NOMO-1 treated with DMSO at 0.1 percent for 48 hours (cell line): Measurements from ENCODE around the gene ALKBH5.

Source experiments
- DNase-seq: peaks from one replicate; lab custom pipeline; 2025; ENCODE audit not compliant: unreplicated experiment; lab: John Stamatoyannopoulos, UW

The ALKBH5 gene

GRCh38 chr17:18217412-18218015 lies 33.9 kb downstream of the ALKBH5 start:
- peak; percentile 48 for DNase-seq

- DNase-seq: no peak
These were observed 35.3 kb downstream of the ALKBH5 start for GRCh38 chr17:18218756-18219415.

GRCh38 chr17:18224053-18224386 lies 40.4 kb downstream of the ALKBH5 start:
- no peak for DNase-seq

- no peak for DNase-seq
These were observed 40.9 kb downstream of the ALKBH5 start for GRCh38 chr17:18224387-18225120.

GRCh38 chr17:18225121-18225641 lies 41.6 kb downstream of the ALKBH5 start, which contains the start of gene LLGL1:
TSS of gene LLGL1 (plus strand) at chr17:18225635. CDS start at chr17:18225683, 48 bp downstream.
- peak; percentile 91 for DNase-seq

GRCh38 chr17:18225642-18226283 lies 42.1 kb downstream of the ALKBH5 start:
- DNase-seq: no peak

- DNase-seq: no peak
These were observed 42.8 kb downstream of the ALKBH5 start for GRCh38 chr17:18226284-18226945.

DNA sequence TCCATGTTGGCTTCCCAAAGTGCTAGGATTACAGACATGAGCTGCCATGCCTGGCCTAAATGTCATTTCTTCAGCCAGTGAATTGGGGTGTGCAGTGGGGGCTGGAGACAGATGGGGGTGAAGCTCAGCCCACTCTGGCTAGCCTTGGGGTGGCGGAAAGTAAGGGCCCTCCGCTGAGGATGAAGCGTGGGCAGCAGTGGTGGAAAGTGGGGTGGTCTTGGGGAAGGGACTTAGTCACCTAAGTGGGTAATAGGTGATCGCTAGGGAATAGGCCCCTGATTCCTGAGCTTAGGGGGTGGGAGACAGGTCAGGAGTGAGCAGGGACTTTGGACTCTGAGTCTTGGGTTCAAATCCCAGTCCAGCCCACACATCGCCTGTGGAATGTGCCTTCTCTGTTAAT lies 44.0 kb downstream of the ALKBH5 start:
- DNase-seq: no peak

DNA sequence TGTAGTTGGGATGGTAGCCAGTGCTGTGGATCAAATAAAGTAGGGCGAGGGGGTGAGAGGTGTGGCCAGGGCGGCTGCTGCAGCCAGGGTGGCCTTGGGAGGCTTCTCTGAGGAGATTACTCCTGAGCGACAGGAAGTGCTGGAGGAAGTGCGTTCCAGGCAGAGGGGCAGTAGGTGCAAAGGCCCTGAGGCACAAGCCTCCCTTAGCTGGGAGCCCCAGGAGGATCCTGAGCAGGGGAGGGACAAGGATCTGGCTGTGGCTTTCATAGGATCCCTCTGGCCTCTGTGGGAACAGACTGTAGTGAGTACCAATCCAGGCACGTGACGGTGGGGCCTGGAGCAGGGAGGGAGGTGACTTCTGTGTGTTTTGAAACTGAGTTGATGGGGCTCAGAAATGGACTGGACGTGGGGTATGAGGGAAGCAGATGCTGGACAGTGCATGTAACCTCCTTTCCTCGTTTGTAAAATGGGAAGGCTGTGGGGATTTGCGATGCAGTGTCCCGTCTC lies 44.6 kb downstream of the ALKBH5 start:
- no peak for DNase-seq

- no peak for DNase-seq
These were observed 45.6 kb downstream of the ALKBH5 start for GRCh38 chr17:18229254-18229653.

GRCh38 chr17:18229771-18230170 lies 46.1 kb downstream of the ALKBH5 start:
- no peak for DNase-seq

DNA sequence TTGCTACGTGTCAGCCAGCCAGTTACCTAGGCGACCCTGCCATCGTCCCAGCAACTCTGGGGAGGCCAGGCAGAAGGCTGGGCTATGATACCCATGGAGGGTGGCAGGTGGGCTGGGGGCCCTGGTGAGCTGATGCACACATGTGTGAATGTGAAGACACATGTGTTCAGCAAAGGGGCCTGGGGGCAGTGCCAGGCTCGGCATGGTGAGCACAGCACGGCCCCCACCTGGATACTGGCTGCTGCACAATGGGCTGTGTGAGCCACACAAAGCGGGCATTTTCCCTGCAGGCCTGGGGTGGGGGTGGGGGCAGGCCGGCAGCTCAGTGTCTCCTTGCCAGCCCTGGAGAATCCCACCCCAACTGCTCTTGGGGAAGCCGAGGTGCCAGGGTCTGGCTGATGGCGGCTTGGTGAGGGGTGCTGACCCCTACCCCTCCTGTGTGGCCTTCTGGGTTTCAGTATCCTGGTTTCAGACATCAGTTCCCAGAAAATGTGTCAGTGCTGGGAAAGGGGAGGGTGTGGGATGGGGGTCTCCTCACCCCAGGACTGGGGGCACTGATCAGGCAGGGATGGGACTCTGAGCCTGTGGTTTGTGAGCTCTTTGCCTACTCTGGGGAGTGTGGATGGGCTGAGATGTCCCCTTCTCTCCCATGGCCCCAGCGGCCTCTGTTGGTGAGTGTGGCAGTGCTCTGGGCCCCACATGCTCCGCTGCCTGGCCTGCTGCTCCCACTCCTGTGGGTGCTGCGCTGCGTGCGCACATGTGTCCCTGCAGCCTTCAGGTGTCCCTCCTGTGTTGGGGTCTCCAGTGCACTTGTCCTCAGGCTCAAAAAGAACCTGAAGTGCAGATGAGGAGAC lies 46.9 kb downstream of the ALKBH5 start:
- no peak for DNase-seq

DNA sequence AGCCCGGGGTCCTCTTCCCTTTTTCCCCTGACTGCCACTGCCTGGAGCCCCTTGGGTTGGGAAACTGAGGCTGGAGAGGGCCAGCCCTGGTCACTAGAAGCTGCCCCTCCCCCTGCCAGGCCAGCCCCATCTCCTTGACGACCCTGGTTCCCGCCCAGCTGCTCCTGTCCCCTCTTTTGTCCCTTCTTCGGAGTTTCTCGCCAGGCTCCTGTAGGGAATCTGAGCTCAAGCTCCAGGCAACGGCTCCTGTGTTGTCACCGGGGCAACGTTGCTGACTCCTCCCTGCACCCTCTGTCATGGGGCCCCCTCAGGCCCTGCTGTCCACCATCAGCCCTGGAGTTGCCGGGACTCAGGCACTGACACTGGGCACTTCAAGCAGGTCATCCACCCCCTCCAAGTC lies 47.5 kb downstream of the ALKBH5 start:
- DNase-seq: no peak

DNA sequence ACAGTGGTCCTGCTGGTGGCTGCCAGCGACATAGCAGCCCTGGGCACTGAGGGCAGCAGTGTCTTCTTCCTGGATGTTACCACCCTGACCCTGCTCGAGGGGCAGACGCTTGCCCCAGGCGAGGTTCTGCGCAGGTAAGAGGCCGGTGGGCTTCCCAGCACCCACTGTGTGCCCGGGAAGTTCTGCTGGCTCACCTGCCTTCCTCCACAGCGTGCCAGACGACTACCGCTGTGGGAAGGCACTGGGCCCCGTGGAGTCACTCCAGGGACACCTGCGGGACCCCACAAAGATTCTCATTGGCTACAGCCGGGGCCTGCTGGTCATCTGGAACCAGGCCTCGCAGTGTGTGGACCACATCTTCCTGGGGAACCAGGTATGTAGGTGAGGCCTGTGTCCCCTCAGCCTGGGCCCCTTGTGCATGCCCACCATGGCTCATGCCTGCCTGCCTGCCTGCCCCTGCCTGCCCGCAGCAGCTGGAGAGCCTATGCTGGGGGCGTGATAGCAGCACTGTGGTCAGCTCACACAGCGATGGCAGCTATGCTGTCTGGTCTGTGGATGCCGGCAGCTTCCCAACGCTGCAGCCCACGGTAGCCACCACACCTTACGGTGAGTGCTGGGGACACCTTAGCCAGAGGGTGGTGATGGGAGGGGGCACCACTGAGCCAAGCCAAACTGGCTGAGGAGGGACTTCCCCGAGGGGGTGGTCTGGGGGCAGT lies 50.3 kb downstream of the ALKBH5 start:
- DNase-seq: no peak

DNA sequence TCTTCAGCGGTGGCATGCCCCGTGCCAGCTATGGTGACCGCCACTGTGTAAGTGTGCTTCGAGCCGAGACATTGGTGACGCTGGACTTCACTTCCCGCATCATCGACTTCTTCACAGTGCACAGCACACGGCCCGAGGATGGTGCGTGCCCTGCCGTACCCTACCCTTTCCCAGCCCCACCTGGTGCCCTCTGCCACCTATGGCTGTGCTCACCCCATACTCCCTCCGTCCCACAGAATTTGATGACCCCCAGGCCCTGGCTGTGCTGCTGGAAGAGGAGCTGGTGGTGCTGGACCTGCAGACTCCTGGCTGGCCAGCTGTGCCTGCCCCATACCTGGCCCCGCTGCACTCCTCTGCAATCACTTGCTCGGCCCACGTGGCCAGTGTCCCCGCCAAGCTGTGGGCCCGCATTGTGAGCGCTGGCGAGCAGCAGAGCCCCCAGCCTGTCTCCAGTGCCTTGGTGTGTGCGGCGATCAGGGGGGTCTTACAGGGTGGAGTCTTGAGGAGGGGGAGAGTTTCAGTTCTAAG lies 51.3 kb downstream of the ALKBH5 start:
- no peak for DNase-seq

GRCh38 chr17:18235743-18236256 lies 52.2 kb downstream of the ALKBH5 start:
- DNase-seq: no peak

GRCh38 chr17:18236494-18236893 lies 52.9 kb downstream of the ALKBH5 start:
- DNase-seq: no peak

DNA sequence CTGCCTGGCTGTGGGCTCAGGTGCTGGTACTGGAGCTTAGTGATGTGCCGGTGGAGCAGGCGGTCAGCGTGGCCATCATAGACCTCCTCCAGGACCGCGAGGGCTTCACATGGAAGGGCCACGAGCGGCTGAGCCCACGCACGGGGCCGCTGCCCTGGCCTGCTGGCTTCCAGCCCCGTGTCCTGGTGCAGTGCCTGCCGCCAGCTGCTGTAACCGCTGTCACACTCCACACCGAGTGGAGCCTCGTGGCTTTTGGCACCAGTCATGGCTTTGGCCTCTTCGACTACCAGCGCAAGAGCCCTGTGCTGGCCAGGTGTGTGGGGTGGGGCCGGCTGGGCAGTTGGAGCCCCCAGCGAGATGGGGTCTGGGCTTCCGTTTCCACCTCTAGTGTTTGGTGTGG lies 53.8 kb downstream of the ALKBH5 start:
- no peak for DNase-seq

DNA sequence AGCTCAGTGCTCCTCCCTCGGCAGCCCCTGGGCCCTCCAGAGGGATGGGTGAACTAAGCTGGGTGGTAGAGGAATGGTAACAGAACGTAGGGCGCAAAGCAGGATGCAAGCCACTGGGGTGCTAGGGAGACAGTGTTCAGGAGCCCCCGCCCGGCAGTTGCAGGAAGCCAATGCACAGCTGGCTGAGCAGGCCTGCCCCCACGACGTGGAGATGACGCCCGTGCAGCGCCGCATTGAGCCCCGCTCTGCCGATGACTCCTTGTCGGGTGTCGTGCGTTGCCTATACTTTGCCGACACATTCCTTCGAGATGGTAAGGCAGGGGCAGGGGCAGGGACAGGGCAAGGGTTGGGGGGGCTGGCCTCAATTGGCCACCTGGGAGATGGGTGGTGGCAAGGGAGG lies 54.7 kb downstream of the ALKBH5 start:
- DNase-seq: no peak
